HEK293 (cell line): ENCODE results near the gene ACTA1.

Experiments used
- CTCF ChIA-PET: fragments of 350-600 bp; formaldehyde crosslinking; extraction: SDS; loops from one replicate; lab custom pipeline; 2021; ENCODE audit warnings: antibody characterized with exemption; lab: Yijun Ruan, JAX
- POLR2A ChIA-PET: fragments of 300-600 bp; formaldehyde crosslinking; extraction: SDS; loops from one replicate; lab custom pipeline; 2020; ENCODE audit warnings: antibody characterized with exemption, inconsistent platforms; lab: Yijun Ruan, JAX
- H3K27ac ChIP-seq: fragments of 200-500 bp; sonication (Bioruptor generic); 2 replicates; pipeline ENCODE4 v1.5.1; 2014; ENCODE audit warnings: low read depth, low read length, control low read depth, inconsistent platforms; ENCODE audit errors: extremely low read depth
- H3K36me3 ChIP-seq, 2 experiments: fragments of 200-500 bp in 1 of 2; sonication (Bioruptor generic) in 1 of 2; 1 replicate in 1 of 2; 2 replicates in 1 of 2; pipeline ENCODE4 v1.5.1; 2014 to 2017; ENCODE audit warnings: inconsistent platforms in 2 of 2, low read length in 2 of 2; ENCODE audit not compliant: control insufficient read depth in 2 of 2, insufficient read depth in 1 of 2
- H3K4me1 ChIP-seq: fragments of 200-500 bp; sonication (Bioruptor generic); 2 replicates; pipeline ENCODE4 v1.5.1; 2014; ENCODE audit warnings: mild to moderate bottlenecking, low read length, inconsistent platforms; ENCODE audit not compliant: control insufficient read depth, insufficient read depth
- H3K4me3 ChIP-seq: 2 replicates; pipeline ENCODE4 v1.5.1; 2011; ENCODE audit warnings: low read depth, mild to moderate bottlenecking, control low read depth, low read length, moderate library complexity
- H3K9me3 ChIP-seq: fragments of 200-500 bp; sonication (Bioruptor generic); 2 replicates; pipeline ENCODE4 v1.5.1; 2014; ENCODE audit warnings: low read depth, low read length, inconsistent platforms; ENCODE audit not compliant: control insufficient read depth, insufficient read depth
- GFI1B ChIP-seq: fragments of 450-650 bp; formaldehyde crosslinking; IDR thresholded peaks from 2 replicates; pipeline ENCODE4 v1.5.1; 2016; ENCODE audit warnings: missing biosample characterization, missing genetic modification characterization
- YY1 ChIP-seq: fragments of 450-650 bp; formaldehyde crosslinking; IDR thresholded peaks from 2 replicates; pipeline ENCODE4 v1.5.1; 2018; ENCODE audit warnings: missing biosample characterization, missing genetic modification characterization
- YY2 ChIP-seq: fragments of 450-650 bp; formaldehyde crosslinking; IDR thresholded peaks from 2 replicates; pipeline ENCODE4 v1.5.1; 2016; ENCODE audit warnings: missing biosample characterization, missing genetic modification characterization
- ZBTB11 ChIP-seq: fragments of 450-650 bp; formaldehyde crosslinking; conservative IDR thresholded peaks from 2 replicates; pipeline ENCODE4 v1.5.1; 2016; ENCODE audit warnings: low read depth, missing biosample characterization, missing genetic modification characterization
- ZEB2 ChIP-seq: fragments of 450-650 bp; formaldehyde crosslinking; IDR thresholded peaks from 2 replicates; pipeline ENCODE4 v1.5.1; 2016; ENCODE audit warnings: missing biosample characterization, missing genetic modification characterization
- ZNF133 ChIP-seq: fragments of 450-650 bp; formaldehyde crosslinking; IDR thresholded peaks from 2 replicates; pipeline ENCODE4 v1.5.1; 2016; ENCODE audit warnings: missing biosample characterization, missing genetic modification characterization
- ZNF146 ChIP-seq: fragments of 450-650 bp; formaldehyde crosslinking; IDR thresholded peaks from 2 replicates; pipeline ENCODE4 v1.5.1; 2016; ENCODE audit warnings: missing biosample characterization, missing genetic modification characterization
- ZNF19 ChIP-seq: fragments of 450-650 bp; formaldehyde crosslinking; IDR thresholded peaks from 2 replicates; pipeline ENCODE4; 2016; ENCODE audit warnings: missing biosample characterization, missing genetic modification characterization, low read depth
- ZNF211 ChIP-seq: fragments of 450-650 bp; formaldehyde crosslinking; IDR thresholded peaks from 2 replicates; pipeline ENCODE4 v1.5.1; 2016; ENCODE audit warnings: low read depth, missing biosample characterization, missing genetic modification characterization
- ZNF239 ChIP-seq: fragments of 450-650 bp; formaldehyde crosslinking; IDR thresholded peaks from 2 replicates; pipeline ENCODE4 v1.5.1; 2016; ENCODE audit warnings: missing biosample characterization, missing genetic modification characterization
- ZNF248 ChIP-seq: fragments of 450-650 bp; formaldehyde crosslinking; IDR thresholded peaks from 2 replicates; pipeline ENCODE4 v1.5.1; 2017; ENCODE audit warnings: missing biosample characterization, missing genetic modification characterization
- ZNF280C ChIP-seq: fragments of 450-650 bp; formaldehyde crosslinking; IDR thresholded peaks from 2 replicates; pipeline ENCODE4 v1.5.1; 2016; ENCODE audit warnings: missing biosample characterization, missing genetic modification characterization
- ZNF394 ChIP-seq: fragments of 450-650 bp; formaldehyde crosslinking; IDR thresholded peaks from 2 replicates; pipeline ENCODE4 v1.5.1; 2016; ENCODE audit warnings: missing biosample characterization, missing genetic modification characterization, mild to moderate bottlenecking, moderate library complexity, borderline replicate concordance
- ZNF433 ChIP-seq: fragments of 450-650 bp; formaldehyde crosslinking; IDR thresholded peaks from 2 replicates; pipeline ENCODE4 v1.5.1; 2016; ENCODE audit warnings: missing biosample characterization, missing genetic modification characterization, low read depth
- ZNF596 ChIP-seq: fragments of 450-650 bp; IDR thresholded peaks from 2 replicates; pipeline ENCODE4 v1.5.0; 2018; ENCODE audit warnings: missing biosample characterization, mild to moderate bottlenecking, missing genetic modification characterization, moderate library complexity
- ZNF626 ChIP-seq: fragments of 450-650 bp; sonication (Bioruptor Pico); formaldehyde crosslinking; IDR thresholded peaks from 2 replicates; pipeline ENCODE4 v1.5.1; 2018; ENCODE audit warnings: missing biosample characterization, missing genetic modification characterization, inconsistent platforms
- ZNF629 ChIP-seq: fragments of 450-650 bp; formaldehyde crosslinking; IDR thresholded peaks from 2 replicates; pipeline ENCODE4 v1.5.1; 2017; ENCODE audit warnings: missing biosample characterization, missing genetic modification characterization
- ZNF707 ChIP-seq: fragments of 450-650 bp; formaldehyde crosslinking; IDR thresholded peaks from 2 replicates; pipeline ENCODE4 v1.5.1; 2016; ENCODE audit warnings: missing biosample characterization, missing genetic modification characterization
- ZNF76 ChIP-seq: fragments of 450-650 bp; formaldehyde crosslinking; IDR thresholded peaks from 2 replicates; pipeline ENCODE4; 2016; ENCODE audit warnings: low read depth, missing biosample characterization, missing genetic modification characterization, borderline replicate concordance
- ZNF843 ChIP-seq: fragments of 450-650 bp; formaldehyde crosslinking; IDR thresholded peaks from 2 replicates; pipeline ENCODE4 v1.5.1; 2016; ENCODE audit warnings: missing biosample characterization, missing genetic modification characterization
- ZSCAN30 ChIP-seq: fragments of 450-650 bp; IDR thresholded peaks from 2 replicates; pipeline ENCODE4 v1.5.1; 2018; ENCODE audit warnings: missing biosample characterization, mild to moderate bottlenecking, missing genetic modification characterization, moderate library complexity
- TF ChIP-seq, protein P1 (sequence below): fragments of 450-650 bp; formaldehyde crosslinking; IDR thresholded peaks from 2 replicates; pipeline ENCODE4 v1.5.1; 2016; ENCODE audit warnings: missing biosample characterization, missing genetic modification characterization
- TF ChIP-seq, protein P2 (sequence below): fragments of 450-650 bp; IDR thresholded peaks from 2 replicates; pipeline ENCODE4 v1.5.1; 2018; ENCODE audit warnings: missing biosample characterization, missing genetic modification characterization
- TF ChIP-seq, protein P3 (sequence below): fragments of 450-650 bp; formaldehyde crosslinking; IDR thresholded peaks from 2 replicates; pipeline ENCODE4 v1.5.1; 2017; ENCODE audit warnings: missing biosample characterization, missing genetic modification characterization

Gene ACTA1

DNA sequence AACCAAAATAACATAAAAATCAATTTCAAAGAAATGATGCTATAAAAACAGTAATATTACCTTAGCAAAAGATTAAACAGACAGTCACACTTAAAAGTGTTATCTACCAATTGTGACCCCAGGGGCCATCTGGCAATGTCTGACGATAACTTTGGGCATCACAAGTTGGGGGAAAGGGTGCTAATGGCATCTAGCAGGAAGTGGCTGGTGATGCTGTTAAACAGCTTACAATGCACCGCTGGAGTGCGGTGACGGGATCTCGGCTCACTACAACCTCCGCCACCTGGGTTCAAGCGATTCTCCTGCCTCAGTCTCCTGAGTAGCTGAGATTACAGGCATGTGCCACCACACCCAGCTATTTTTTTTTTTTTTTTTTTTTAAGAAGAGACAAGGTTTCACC, 46.6 kb upstream of the ACTA1 start:
- H3K9me3 ChIP-seq = no peaks in the 10 kb centered on the region
- POLR2A ChIA-PET = interaction anchor here (0.6 to 1.0 kb wide), 2 partner anchors 10 to 221 kb away, joined by 3 read pairs; no protein-coding TSS in a partner anchor
- CTCF ChIA-PET = interaction anchor here (0.6 to 7.9 kb wide), 12 partner anchors 11 to 1070 kb away, joined by 3 to 138 read pairs (median 4); no protein-coding TSS in a partner anchor
- H3K4me1 ChIP-seq = no peaks in the 10 kb centered on the region
- H3K4me3 ChIP-seq = no peak overlapping the region
- H3K27ac ChIP-seq = no peak overlapping the region
- no peak for TF ChIP-seq YY1 (tag by site-specific recombination)
- no peak for TF ChIP-seq ZNF248
- TF ChIP-seq, protein P1, sequence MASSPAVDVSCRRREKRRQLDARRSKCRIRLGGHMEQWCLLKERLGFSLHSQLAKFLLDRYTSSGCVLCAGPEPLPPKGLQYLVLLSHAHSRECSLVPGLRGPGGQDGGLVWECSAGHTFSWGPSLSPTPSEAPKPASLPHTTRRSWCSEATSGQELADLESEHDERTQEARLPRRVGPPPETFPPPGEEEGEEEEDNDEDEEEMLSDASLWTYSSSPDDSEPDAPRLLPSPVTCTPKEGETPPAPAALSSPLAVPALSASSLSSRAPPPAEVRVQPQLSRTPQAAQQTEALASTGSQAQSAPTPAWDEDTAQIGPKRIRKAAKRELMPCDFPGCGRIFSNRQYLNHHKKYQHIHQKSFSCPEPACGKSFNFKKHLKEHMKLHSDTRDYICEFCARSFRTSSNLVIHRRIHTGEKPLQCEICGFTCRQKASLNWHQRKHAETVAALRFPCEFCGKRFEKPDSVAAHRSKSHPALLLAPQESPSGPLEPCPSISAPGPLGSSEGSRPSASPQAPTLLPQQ (tag by site-specific recombination) = no peak
- no peak for TF ChIP-seq ZNF394 (tag by site-specific recombination)
- no peak for TF ChIP-seq ZNF626
- no peak for TF ChIP-seq ZNF596 (tag by site-specific recombination)
- TF ChIP-seq, protein P2, sequence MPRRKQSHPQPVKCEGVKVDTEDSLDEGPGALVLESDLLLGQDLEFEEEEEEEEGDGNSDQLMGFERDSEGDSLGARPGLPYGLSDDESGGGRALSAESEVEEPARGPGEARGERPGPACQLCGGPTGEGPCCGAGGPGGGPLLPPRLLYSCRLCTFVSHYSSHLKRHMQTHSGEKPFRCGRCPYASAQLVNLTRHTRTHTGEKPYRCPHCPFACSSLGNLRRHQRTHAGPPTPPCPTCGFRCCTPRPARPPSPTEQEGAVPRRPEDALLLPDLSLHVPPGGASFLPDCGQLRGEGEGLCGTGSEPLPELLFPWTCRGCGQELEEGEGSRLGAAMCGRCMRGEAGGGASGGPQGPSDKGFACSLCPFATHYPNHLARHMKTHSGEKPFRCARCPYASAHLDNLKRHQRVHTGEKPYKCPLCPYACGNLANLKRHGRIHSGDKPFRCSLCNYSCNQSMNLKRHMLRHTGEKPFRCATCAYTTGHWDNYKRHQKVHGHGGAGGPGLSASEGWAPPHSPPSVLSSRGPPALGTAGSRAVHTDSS (tag by site-specific recombination) = no peak
- TF ChIP-seq ZNF843 (tag by site-specific recombination) = no peak
- TF ChIP-seq YY2 (tag by site-specific recombination) = no peak
- TF ChIP-seq ZNF239 (tag by site-specific recombination) = no peak
- no peak for TF ChIP-seq ZNF707 (tag by site-specific recombination)
- no peak for TF ChIP-seq ZNF19 (tag by site-specific recombination)
- no peak for TF ChIP-seq ZBTB11
- peaks cover 70 to 90% of the 10 kb centered on the region in 2 experiments for H3K36me3 ChIP-seq

DNA sequence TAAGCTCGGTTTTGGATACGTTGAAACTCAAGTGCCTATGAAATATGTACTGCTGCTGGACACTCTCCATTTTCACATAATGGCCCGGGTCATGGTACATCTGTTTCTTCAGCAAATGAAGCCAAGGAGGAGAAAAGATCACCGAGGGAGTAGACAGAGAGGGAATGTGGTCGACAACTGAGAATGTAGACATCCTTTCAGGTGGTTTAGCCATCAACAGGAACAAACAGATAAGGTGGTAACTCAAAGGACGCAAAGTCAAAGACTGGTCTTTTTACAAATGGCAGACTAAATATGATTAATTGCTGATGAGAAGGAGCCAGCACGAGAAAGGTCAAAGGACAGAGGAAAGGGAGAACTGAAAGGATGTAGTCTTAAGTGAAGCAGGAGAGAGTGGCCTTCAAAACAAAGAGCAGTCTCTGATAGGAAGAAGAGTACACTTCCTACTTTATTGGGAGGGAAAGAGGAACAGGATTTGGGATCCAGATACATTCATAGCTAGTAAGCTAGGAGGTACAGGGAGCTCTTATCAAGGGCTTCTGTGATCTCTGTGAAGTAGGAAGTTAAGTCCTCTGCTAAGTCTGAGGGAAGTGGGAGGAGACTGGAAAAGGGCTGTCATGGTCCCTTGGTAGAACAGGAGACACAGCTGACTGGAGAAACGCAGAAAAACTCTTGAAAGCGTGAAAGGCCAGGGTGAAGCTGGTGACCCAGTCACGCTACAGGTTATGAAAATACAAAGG, 45.9 kb upstream of the ACTA1 start:
- Histone ChIP-seq H3K4me1 (no peaks in the 10 kb centered on the region), H3K36me3 (peaks cover 69 to 90% of the 10 kb centered on the region in 2 experiments), H3K27ac (no peak overlapping the region), H3K9me3 (no peaks in the 10 kb centered on the region), H3K4me3 (no peak overlapping the region)
- POLR2A ChIA-PET = interaction anchor here (0.7 to 1.0 kb wide), 2 partner anchors 11 to 12 kb away, joined by 3 to 4 read pairs; no protein-coding TSS in a partner anchor
- CTCF ChIA-PET = interaction anchor here (0.6 to 7.9 kb wide), 10 partner anchors 10 to 1071 kb away, joined by 3 to 138 read pairs (median 4); no protein-coding TSS in a partner anchor
- TF ChIP-seq ZNF629 (tag by site-specific recombination) = no peak
- TF ChIP-seq ZNF211 = no peak
- TF ChIP-seq ZNF146 (tag by site-specific recombination) = no peak
- no peak for TF ChIP-seq ZNF76 (tag by site-specific recombination)
- no peak for TF ChIP-seq ZSCAN30 (tag by site-specific recombination)
- TF ChIP-seq ZEB2 (tag by site-specific recombination) = no peak
- TF ChIP-seq, protein P3, sequence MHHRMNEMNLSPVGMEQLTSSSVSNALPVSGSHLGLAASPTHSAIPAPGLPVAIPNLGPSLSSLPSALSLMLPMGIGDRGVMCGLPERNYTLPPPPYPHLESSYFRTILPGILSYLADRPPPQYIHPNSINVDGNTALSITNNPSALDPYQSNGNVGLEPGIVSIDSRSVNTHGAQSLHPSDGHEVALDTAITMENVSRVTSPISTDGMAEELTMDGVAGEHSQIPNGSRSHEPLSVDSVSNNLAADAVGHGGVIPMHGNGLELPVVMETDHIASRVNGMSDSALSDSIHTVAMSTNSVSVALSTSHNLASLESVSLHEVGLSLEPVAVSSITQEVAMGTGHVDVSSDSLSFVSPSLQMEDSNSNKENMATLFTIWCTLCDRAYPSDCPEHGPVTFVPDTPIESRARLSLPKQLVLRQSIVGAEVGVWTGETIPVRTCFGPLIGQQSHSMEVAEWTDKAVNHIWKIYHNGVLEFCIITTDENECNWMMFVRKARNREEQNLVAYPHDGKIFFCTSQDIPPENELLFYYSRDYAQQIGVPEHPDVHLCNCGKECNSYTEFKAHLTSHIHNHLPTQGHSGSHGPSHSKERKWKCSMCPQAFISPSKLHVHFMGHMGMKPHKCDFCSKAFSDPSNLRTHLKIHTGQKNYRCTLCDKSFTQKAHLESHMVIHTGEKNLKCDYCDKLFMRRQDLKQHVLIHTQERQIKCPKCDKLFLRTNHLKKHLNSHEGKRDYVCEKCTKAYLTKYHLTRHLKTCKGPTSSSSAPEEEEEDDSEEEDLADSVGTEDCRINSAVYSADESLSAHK (tag by site-specific recombination) = no peak
- TF ChIP-seq GFI1B (tag by site-specific recombination) = no peak
- TF ChIP-seq ZNF280C = no peak
- TF ChIP-seq ZNF433 = no peak
- no peak for TF ChIP-seq ZNF133 (tag by site-specific recombination)
